Nasal cavity respiratory epithelium epithelial cell of viscerocranial mucosa (primary cell): ENCODE measurements around the gene RLIM. TPM values are rescaled to one million over a fixed set of nuclear protein-coding genes. Genes with fewer than 3 reads are reported as not detected.

ENCODE experiments used
- total RNA-seq: library from RNA; depleted of rRNA; stranded (reverse); fragments of >200 nt; gene quantifications from 2 replicates; pipeline ENCODE4 v1.2.3, GENCODE V29; 2014

Gene RLIM, protein sequence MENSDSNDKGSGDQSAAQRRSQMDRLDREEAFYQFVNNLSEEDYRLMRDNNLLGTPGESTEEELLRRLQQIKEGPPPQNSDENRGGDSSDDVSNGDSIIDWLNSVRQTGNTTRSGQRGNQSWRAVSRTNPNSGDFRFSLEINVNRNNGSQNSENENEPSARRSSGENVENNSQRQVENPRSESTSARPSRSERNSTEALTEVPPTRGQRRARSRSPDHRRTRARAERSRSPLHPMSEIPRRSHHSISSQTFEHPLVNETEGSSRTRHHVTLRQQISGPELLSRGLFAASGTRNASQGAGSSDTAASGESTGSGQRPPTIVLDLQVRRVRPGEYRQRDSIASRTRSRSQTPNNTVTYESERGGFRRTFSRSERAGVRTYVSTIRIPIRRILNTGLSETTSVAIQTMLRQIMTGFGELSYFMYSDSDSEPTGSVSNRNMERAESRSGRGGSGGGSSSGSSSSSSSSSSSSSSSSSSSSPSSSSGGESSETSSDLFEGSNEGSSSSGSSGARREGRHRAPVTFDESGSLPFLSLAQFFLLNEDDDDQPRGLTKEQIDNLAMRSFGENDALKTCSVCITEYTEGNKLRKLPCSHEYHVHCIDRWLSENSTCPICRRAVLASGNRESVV
- total RNA-seq: 64.9 and 74.1 TPM in 2 replicates

DNA sequence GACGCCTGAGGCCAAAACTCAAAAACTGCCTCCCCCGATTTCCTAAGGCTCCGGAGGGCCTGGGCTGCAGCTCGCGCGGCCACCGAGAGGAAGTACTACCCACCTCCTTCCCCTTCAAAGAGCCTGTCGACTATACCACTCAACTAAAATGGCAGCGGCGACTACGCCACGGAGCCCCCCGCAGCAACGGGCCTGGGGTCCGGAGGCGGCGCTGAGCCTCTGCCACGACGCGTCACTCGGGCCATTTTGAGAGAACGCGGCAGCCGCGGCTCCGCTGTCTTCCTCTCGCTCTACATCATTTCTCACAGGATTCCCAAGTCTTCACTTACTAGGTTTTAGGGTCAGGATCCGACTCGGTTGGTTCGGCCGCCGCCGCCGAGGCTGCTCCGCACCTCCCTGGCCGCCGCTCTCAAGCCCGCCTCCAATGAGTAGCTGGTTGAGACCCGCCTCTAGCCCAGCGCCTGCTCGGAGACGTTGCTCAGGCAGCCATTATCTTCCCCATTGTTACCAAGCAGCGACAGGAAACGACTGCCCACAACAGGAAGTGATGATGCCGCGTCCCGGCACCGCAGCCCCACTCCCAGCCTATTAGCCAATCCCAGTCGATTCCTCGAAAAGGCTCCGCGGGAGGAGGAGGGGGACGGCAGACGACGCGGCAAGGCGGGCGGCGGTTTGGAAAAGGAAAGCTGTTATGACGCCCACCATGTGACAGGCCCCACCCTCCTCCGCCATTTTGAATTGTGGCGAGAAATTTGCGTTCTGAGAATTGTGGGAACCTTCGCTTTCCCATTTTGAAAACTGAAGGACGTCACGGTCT lies at the start of gene RLIM:
Gene RLIM, minus strand, starts transcription at position 532 of the 817 bp plus-strand sequence. CDS start 18,647 bp downstream, outside the sequence.

Other genes starting within 250 kb of the RLIM start
- gene SLC16A2, start 193.1 kb downstream of the RLIM start, total RNA-seq: 2.1 and 5.3 TPM in 2 replicates